Stimulated activated CD4-positive, alpha-beta T cell treated with anti-CD3 and anti-CD28 coated beads, Interleukin-15, amount 100 ng/mL, for 1 hour (primary cell): ENCODE results near the gene ZXDC.
A peak's percentile ranks its signal among the peaks of the same experiment; 100 is the strongest.

Experiments
- DNase-seq, 2 donors: peaks; one replicate each; pipeline ENCODE4 v3.0.0-alpha.2; 2020; ENCODE audit warnings: low read depth in 1 of 2, low spot score in 1 of 2

The ZXDC gene

DNA sequence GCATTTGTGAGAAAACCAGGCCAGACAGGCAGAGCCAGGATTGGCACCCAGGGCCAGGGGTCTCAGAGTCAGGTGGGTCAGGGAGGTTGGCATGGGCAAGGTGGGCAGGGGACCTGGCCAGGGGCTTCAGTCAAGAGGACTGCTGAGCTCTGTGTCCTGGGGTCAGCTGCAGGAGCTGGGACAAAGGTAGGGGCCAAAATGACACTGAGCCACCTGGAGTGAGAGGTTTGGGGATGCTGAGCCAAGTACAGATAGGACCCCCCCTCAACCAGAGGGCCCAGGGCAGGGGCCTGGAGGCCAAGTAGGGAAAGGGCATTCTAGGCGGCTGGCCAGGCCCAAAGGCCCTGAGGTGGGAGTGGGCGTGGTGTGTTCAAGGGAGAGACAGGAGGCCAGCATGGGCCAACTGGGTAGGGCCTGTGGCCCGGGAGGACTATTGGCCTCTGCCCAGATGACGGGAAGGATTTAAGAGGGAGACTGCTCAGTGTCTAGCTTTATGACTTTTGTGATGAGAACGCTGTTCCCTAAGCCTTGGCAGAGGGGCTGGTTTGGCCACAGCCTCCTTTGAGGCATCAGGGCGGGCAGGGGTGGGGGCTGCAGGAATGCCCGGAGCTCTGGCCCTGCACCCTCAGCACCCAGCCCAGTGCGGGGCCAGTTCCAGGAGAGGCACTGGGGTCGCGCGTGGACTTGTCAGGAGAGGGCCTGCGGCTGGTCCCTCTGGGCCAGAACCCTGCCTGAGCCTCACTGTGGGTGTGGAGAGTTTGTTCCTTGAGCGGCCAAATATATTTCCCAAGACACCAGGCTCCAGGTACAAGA, 77.9 kb downstream of the ZXDC start:
- DNase-seq = no peak

GRCh38 chr3:126396536-126396935, 79.2 kb downstream of the ZXDC start:
- DNase-seq = no peak

DNA sequence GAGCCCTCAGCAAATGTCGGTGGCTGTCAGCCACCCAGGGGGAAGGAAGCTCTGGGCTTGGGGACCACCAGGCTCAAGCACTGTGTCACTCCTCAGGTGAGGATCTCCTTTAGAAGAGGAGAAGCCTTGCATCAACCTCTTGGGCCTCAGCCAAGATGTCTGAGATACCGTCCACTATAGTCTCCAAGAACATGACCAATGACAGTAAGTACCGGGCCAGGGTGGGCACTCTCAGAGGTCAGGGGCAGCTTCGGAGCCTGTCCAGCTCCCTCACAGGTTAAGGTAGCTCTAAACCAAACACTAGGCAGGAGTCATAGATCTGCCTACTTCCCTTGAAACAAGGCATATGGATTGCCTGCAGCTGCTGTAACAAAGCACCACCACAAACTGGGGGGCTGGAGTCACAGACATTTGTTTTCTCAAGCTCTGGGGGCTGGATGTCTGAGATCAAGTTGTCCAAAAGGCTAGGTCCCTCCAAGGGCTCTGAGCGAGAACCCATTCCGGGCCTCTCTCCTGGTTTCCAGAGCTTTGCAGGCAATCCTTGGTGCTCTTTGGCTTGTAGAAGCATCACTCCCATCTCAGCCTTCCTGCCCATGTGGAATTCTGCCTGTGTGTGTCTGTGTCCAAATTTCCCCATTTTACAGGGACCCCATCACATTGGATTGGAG, 79.7 kb downstream of the ZXDC start:
- no peak for DNase-seq

DNA sequence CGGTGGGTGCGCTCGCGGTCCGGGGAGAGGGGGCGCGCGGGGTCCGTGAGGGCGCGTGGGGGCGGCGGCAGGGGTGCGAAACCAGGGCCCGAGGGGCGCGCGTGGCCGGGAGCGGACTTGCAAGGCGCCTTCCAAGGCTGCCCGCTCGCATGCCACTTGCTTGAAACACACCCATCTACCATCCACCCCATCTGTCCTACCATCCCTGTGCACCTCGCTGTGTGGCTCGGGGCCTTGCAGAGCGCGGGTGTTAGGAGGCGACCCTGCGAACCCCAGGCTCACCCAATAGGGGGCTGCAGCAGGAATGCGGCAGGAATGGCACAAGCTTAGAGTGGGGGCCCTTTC, 80.7 kb downstream of the ZXDC start:
- DNase-seq = no peak

- DNase-seq = no peak
Observed at GRCh38 chr3:126394179-126394976, 81.3 kb downstream of the ZXDC start, which contains the start of gene CFAP100. TSS of gene CFAP100 (plus strand) at chr3:126394909. CDS start at chr3:126396001, 1,092 bp downstream.

- no peak for DNase-seq
Observed at GRCh38 chr3:126393563-126393962, 82.1 kb downstream of the ZXDC start.

GRCh38 chr3:126392246-126392645, 83.4 kb downstream of the ZXDC start:
- DNase-seq = no peak

DNA sequence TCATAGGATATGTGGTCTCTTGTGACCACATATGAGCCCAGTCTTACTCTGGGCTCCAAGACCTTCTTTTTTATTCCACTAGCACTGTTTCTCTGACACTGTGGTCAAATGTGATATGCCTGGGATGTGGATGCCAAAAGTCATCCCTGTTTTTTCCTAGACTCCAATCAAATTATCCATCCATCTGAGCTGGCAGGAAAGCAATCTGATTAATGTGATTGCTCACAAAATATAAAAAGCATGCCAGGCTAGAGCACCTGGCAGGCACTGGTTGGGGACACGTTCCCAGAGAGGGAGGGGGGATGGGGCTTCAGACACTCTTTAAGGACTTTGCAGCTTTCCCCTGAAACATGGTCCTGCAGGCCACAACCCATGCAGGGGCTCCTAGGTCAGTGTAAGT, 84.1 kb downstream of the ZXDC start:
- no peak for DNase-seq

GRCh38 chr3:126390751-126391150, 84.9 kb downstream of the ZXDC start:
- no peak for DNase-seq

DNA sequence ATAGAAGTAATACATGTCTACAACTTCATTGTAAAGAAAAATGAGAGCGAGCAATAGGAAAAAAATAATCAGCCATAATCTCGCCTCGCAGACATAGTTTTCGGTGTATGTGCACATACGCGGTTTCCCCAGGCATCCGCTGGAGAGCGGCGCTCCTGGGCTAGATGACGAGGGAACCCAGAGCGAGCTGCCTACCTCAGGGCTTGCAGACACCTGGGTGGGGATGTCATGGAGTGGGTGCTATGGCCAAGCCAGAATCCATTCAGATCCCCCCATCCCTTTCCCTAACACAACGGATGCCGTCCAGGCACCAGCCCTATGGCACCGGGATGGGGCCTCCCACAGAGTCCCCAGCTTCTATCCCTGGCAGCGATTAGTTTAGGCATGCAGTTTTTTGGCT, 85.5 kb downstream of the ZXDC start:
- DNase-seq = no peak

DNA sequence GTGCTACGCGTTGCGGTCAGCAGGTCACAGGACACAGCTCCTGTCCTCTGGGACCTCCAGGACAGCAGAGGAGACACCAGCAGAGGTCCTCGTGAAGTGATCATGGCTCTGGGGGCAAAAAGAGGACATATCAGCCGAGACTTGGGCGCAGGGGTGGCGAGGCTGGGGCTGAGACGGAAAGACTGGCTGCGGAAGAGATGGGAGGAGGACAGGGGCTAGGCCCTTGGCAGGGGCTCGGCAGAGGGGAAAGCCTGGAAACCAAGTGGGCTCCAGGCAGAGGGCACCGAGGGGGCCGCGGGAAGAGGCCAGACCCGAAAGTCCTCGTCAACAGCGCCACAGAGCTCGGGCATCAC, 85.9 kb downstream of the ZXDC start:
- DNase-seq = no peak

- DNase-seq = peak in 1 of 2 donors; percentile 14
Observed at GRCh38 chr3:126389112-126389793, 86.4 kb downstream of the ZXDC start.
